AG10803 (cell line): ENCODE measurements around the gene EGR4.

Experiments used
- DNase-seq: peaks from one replicate; pipeline ENCODE4 v3.0.0; 2010; ENCODE audit warnings: low read depth
- H3K4me3 ChIP-seq: 2 replicates; pipeline ENCODE4 v1.5.1; 2011; ENCODE audit warnings: mild to moderate bottlenecking, low read length, control low read depth
- TF ChIP-seq, protein P1 (sequence below): conservative IDR thresholded peaks from 2 replicates; pipeline ENCODE4 v1.5.1; 2011; ENCODE audit warnings: mild to moderate bottlenecking, low read length, control low read depth, inconsistent platforms

The EGR4 gene

DNA sequence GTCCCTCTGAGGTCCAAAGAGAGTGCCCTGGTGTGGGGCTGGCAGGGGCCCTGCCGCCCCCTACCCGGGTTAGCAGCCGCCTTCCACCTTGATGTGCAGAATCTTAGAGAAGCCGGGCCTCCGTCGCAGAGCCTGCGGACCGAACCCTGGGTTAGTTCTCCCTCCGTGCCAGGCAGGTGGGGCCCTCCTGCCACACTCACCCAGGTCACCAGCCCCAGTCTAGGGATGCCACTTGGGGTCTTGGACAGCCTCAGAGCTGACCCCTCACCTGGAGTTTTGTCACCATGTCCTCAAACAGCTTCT, 34.5 kb downstream of the EGR4 start:
- TF ChIP-seq, protein P1, sequence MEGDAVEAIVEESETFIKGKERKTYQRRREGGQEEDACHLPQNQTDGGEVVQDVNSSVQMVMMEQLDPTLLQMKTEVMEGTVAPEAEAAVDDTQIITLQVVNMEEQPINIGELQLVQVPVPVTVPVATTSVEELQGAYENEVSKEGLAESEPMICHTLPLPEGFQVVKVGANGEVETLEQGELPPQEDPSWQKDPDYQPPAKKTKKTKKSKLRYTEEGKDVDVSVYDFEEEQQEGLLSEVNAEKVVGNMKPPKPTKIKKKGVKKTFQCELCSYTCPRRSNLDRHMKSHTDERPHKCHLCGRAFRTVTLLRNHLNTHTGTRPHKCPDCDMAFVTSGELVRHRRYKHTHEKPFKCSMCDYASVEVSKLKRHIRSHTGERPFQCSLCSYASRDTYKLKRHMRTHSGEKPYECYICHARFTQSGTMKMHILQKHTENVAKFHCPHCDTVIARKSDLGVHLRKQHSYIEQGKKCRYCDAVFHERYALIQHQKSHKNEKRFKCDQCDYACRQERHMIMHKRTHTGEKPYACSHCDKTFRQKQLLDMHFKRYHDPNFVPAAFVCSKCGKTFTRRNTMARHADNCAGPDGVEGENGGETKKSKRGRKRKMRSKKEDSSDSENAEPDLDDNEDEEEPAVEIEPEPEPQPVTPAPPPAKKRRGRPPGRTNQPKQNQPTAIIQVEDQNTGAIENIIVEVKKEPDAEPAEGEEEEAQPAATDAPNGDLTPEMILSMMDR, result no peak
- no peak overlapping the region for H3K4me3 ChIP-seq
- no peak for DNase-seq

- H3K4me3 ChIP-seq, result no peak overlapping the region
- TF ChIP-seq, protein P1, result no peak
- DNase-seq, result no peak
These were observed 35.0 kb downstream of the EGR4 start for GRCh38 chr2:73258186-73258912.

DNA sequence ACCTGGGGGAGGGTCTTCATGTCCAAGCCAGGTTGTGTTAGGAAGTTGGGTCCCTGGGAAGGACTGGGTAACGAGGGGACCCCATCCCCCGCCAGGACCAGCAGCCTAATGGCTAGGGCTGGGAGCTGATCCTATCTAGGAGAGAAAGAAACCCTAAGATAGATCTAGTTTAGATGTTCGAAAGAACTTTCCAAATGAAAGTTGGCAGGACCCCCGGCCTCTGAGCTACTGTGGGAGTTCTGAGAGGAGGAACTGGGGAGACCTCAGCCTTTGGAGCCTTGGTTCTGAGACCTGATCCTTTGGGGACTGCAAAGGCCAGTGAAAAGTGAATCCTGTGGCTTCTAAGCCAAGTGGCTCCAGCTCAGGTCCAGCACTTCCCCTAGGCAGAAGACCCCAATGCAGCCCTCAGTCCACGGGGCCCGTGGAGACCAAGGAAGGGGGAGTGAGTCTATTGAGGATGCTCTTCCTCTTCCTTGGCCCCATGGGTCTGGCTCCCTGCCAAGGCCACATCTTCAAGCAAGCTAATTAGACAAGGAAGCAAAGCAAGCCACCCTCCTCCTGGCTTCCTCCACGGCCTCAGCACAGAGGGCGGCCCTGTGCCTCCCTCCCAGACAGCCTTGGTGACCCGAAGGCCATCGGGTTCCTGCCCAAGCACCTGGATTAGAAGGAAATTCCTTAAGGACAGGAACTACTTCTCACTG, 35.8 kb downstream of the EGR4 start:
- no peak overlapping the region for H3K4me3 ChIP-seq
- no peak for DNase-seq
- TF ChIP-seq, protein P1, result no peak

GRCh38 chr2:73257021-73257420, 36.3 kb downstream of the EGR4 start:
- TF ChIP-seq, protein P1, result no peak
- no peak overlapping the region for H3K4me3 ChIP-seq
- DNase-seq, result no peak

DNA sequence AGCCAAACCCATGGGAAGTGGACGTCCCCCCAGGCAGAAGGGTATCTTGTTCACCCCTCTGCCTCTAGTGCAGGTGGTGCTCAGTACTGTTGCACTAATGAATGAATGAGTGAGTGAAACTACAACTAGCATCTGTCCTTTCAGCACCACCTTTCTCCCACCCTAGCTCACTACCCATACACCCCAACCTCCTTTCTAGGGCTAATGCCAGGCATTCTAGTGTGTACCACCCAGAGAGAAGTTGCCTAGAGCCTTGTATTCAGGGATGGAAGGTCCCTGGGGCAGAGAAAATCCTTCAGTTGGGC, 36.8 kb downstream of the EGR4 start:
- H3K4me3 ChIP-seq, result no peak overlapping the region
- TF ChIP-seq, protein P1, result no peak
- no peak for DNase-seq

DNA sequence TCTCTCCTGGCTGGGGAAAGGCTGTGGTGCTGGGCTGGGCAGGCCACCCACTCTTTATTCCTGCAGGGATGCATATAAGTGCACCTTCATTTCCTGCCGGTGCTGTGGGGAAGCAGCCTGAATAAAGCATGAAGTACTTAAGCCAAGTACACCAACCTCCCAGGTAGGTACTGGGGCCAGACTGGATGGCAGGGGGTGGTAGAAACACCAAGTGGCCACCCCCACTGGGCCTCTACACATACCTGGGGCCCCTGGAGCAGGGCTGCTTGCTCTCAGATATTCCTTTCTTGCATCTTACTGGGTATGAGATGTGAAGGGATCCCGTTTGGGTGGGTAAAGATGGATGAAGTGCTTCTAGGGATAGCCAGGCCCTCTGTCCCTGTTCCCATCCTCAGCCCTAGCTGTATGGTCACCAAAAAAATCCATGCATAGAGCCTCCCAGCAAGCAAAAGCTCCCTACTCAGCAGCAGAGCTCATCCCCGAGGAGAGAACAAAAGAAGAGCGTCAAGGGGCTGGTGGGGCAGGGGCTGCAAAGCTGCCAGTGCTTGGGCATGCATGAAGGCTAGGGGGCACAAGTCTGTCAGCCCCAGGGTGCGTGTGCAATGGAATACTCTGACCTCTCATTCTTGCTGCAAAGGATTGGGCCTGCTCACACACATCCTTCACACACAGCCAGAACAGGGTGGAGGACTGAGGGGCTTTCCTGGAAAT, 37.3 kb downstream of the EGR4 start:
- TF ChIP-seq, protein P1, result no peak
- no peak for DNase-seq
- no peak overlapping the region for H3K4me3 ChIP-seq
